Frontal cortex (tissue), 4 donors: ENCODE results near the gene LMO4. TPM values are rescaled to one million over a fixed set of nuclear protein-coding genes. Genes with fewer than 3 reads are reported as not detected.
A peak's percentile ranks its signal among the peaks of the same experiment; 100 is the strongest.

Experiments
- DNase-seq, 2 donors: peaks; one replicate each; pipeline ENCODE4 v3.0.0; 2012; ENCODE audit warnings: low spot score in 2 of 2
- FAIRE-seq: peaks from 2 replicates; lab custom pipeline; 2012; peaks lifted over from hg19 to GRCh38; lab: Jason Lieb, UNC
- total RNA-seq: library from RNA; depleted of rRNA; stranded (reverse); fragments of >200 nt; gene quantifications from one replicate; pipeline ENCODE4 v1.2.3, GENCODE V29; 2014
- donor health status: control.
- donor health status: control.
- donor health status: control.

The LMO4 gene
- total RNA-seq, 1 donor from 2014 or later = 797 TPM

DNA sequence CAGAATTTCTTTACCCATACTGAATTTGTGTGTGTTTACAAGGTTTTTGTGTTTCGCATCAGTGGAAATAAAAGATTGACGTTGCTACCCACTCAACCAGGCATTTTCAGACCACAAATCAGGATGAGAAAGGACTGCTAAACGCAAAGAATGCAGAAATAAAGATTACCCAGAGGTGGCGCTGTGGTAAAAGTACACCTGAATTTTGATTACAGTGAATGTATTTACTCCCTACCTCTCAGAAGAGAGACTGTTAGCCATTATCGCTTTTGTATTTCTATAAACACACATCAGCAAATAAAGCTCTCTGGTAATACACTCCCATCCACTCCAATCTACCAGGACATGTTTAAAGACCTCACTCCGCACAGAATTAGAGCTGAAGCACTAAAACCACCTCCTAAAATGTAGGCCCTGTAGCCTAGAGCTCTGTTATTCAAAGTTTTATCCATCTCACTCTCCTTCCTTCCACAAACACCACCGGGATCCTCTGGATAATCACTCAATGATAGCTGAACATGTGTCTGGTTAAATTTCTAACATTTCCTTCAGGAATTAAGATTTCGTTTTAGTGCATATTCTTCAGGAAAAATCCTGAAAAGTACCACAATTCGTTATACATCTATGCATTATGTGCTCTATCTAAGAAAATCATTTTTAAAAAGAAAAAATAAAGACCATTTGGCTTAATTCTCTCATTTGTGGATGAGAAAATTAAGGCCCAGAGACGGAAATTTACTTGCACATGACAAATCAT lies 2.5 kb upstream of the LMO4 start:
- DNase-seq = peak in 1 of 2 donors; percentile 29
- peak; percentile 30 for FAIRE-seq

DNA sequence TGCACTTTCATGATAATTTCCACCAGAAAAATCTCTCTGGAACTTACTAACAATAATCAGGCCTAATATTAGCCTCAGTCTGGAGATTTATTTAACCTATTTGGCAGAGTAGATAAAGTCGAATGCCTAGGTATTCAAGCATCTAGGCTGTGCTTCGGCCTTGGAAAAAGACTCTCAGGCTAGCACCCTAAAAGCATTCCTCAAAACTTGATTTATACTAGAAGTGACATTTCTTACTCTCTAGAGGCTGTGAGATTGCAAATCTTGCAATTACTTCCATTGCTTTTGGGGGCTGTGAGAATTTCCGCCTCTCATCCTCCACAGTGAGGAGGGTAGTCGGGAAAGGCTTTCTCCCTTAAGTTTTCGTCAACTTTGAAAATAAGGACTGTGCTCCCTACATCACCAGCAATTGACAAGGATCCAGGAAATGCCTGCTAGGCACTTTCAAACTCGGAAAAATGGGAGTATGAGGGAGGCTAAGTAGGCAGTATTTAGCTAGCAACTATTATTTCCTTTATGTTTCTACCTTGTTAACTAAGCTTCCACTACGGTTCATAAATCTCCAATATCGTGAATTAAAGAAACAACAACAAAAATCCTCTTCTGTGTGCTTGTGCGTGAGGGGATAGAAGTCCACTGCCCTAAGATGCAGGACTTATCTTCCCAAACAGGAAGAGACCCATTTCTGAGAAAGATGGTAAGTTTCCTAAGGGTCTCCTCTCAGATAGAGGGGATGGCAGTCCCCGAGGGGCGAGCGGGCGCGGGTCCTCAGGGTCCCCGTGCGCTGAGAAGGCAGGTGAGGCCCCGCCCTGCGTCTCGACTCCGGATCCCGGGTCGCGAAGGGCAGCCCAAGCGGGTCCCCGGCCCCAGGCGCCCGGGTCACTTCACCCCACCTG lies 1.1 kb upstream of the LMO4 start:
- FAIRE-seq = no peak
- DNase-seq = no peak

DNA sequence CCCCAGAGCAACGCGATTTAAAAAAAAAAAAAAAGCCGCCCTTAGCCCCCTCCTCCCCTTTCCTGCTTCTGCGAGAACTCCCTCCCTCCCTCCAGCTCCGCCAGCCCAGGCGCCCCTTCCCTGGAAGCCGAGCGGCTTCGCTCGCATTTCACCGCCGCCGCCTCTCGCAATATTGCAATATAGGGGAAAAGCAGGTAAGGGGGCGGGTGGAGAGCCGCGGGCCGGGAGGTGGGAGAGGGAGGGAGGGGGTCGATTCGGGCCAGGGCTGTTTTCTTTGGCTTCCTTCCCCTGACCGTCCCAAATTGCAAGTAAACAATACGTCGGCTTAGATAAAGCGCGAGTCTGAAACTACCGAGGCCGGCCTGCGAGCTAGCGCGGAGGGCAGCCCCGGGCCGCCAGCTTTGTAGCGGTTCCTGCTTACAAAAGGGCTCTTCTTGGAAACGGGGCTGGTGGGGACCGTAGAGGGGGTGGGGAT lies 408 bp downstream of the LMO4 start:
- FAIRE-seq (no peak), DNase-seq (peak; percentile 24 to 68)

DNA sequence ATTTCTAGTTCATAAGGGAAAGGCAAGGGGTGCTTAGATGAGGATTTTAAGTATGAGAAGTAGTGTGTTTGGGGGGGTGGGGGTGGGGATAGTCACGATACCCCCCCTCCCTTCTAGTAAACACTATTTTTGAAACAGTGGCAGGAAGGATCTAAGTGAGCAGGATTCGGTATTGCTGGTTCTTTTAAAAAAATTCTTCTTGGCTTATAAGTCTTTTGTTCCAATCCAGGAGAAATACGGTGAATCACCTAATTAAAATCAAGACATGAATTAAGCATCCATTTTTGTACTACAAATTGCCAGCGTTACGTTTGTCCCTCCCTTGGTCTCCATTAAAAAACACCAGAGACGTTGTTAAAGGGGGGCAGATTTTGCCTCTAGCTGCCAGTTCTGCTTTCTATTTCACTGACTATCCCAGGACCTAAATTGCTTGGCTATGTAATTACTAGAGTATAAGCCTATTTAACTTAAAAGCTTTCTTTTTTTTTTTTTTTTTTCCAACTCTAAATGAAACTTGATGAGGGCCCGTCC lies 911 bp downstream of the LMO4 start:
- FAIRE-seq = no peak
- peak in 1 of 2 donors; percentile 32 for DNase-seq

DNA sequence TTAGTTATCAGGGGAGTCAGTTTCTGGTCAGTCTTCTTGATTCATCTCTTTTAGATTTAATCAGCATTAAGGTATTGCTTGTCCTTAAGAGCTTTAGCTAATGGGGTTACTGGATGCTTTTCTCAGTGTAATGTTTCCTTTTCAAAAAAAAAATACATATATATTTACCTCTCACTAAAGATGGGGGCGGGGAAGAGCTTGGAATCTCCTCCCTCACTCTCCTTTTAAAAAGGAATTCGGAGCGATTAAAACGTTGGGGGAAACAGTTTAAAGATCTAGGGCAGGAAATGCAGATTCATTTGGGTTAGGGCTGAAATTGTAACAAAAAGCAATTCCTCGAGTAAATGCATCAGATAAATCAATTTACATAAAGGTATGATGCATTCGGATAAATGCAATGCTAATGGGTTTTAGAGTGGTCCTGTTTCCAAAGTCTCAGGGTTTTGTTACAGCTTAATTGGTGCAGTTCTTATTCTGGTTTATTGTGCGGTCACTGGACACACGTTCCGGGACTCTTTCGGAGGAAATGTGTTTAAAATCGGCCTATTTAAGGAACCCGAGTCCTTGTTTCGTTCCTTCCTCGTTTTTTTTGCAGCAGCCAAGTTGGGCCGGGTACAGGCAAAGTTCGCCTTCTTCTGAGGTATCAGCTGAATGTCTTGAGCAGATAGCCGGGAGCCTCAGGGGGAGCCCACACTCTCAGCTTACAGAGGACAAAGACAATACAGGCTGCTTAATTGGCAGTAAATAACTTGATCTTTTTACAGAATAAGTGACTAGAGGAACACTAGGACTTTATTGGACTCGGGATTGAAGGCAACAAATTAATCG lies 1.6 kb downstream of the LMO4 start:
- DNase-seq (peak; percentile 24 to 56), FAIRE-seq (no peak)

DNA sequence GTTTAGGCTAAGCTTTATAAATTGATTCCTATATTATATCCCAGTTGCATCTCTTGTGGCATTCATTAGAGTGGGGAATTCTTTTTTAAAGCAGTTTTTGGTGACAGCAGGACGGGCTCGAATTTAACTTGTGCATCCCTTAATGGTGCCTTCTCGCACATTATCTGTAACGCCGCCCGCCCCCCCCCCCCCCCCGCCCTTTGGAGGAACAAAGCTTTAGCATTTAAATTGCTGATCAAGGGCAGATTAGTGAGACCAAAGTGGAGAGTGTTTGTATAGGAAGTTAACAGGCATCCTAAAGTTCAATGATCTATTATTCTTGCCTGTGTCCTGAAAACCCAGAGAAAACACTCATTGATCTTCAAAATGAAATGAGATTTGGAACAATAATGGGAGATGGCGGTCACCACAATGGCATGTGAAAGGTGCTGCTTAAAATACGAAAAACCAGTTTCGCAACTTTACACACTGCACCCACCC lies 2.2 kb downstream of the LMO4 start:
- DNase-seq = no peak
- FAIRE-seq = no peak

DNA sequence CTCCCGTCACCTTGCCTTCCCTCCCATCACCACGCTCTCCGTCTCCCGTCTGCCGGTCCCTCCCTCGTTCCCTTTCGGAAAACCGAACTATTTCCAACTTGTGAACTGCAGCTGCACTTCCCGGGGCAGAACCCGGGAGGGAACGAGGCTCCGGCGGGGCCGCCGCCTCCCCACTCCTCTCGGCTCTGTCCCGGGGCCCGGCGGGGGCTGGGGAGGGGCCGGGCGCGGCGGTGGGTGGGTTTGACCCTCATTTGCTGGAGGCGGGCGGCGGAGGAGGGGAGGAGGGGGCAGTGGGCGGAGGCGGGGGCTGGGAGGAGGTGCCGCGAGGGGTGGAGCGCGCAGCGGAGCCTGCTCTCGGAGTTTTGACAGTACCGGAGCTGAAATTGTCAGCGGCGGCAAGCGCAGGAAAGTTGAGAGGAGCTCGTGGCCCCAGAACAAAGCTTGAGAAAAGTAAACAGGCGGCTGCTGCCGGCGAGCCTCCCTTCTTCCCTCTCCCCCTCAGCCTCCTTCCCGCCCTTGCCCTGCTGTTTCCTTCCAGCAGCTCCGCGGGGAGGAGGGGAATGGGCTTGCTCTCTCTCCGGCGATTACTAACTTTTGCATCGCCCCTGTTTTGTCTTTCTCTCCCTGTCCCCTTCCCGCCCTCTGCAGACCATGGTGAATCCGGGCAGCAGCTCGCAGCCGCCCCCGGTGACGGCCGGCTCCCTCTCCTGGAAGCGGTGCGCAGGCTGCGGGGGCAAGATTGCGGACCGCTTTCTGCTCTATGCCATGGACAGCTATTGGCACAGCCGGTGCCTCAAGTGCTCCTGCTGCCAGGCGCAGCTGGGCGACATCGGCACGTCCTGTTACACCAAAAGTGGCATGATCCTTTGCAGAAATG lies 2.9 kb downstream of the LMO4 start:
- DNase-seq = peak; percentile 66 to 71
- FAIRE-seq = no peak

DNA sequence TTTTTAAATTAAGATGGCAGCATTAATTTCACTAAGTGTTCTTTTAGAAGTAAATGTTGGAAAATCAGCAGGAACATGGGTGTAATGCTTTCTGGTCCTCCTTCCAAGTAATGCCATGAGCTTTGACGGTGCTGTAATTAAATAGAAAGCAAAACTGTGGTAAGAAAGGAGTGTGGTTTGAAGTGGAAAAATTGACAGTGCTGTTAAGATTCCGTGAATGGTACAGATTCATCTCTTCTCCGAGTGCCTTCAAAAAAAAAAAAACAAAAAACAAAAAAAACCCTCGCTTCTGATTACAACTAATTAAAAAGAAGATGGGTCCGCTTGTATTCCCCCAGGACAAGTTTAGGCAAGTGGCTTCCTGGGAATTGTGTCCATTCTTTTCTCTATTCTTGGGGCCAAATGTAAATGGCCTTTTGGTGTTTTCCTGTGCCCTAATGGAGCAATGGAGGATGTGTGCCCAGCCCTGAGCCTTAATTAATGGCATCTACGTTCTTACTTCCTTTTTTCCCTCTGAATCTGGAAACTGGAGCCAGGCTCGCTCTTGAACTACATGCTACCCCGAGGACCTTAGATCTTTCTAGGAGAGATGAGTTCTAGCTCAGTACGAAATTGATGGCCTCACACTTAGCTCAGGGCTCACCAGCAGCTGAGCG lies 5.1 kb downstream of the LMO4 start:
- DNase-seq (no peak), FAIRE-seq (no peak)

DNA sequence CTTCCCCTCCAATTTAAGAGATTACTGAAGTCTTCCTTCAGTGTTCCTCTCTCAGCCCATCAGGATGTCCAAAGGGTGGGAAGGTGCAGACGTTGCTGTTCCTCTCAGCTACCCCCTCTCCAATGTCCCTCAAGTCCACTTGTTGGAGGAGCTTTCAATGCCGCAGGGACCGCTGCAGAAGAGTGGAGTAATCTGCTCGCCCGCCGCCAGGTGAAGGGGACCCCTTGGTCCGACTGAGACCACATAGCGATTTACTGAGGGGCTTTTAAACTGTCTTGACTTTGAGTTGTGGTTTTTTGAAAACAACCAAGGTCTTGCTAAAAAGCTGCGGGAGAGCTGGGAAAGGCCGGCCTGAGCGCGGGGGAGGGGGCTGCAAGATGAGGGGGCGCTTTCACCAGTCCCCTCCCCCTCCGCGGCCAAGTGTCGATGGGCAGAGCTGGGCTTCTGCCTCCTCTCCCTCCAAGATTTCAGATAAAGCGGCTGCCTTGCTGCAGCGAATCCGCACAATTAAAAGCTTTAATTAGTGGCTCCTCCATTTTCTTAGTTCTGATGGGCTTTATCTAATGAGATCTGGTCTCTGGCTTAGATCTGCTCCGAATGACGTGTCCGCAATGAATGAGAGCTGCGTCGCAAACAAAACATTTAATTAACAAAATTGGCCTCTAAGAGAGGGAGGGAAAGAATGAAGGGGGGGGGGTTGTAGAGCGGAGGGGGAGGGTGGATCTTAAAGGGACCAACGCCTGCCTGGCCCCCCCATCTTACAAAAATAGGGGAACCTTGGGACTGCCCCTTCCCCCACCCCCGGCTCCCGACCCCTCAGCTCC lies 5.9 kb downstream of the LMO4 start:
- DNase-seq = peak; percentile 48 to 50
- no peak for FAIRE-seq

DNA sequence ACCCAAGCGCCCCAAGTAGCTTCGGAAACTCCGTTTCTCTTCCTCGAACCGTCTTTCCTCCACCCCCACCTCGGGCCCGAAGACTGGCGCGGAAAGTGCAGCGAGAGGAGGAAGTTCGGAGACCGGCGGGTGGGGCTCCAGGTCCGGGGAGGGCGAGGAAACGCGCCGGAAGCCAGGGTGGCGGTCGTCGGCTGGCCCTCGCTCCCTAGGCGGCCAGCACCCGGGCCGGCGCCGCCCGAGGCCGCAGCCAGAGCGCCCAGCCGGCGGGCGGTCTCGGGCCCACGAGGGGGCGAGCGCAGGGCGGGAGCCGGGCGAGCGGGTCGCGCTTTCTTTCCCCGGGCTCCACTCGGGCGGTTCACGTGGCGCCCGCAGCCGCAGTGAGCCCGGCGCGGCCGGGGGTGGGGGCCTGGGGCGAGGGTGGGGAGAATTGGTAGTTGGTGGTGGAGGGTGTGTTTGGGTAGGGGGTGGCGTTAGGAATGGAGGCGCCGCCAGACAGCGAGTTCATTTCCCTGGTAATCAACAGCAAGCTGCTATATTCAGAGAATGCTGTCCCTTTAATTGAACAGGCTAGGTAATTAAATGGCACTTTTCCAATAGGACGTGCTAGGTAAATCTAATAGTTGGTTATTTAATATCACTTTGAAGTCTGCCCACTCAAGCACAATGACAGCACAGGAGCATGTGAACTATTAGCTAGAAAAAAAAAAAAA lies 6.7 kb downstream of the LMO4 start:
- FAIRE-seq (no peak), DNase-seq (peak; percentile 70 to 78)

DNA sequence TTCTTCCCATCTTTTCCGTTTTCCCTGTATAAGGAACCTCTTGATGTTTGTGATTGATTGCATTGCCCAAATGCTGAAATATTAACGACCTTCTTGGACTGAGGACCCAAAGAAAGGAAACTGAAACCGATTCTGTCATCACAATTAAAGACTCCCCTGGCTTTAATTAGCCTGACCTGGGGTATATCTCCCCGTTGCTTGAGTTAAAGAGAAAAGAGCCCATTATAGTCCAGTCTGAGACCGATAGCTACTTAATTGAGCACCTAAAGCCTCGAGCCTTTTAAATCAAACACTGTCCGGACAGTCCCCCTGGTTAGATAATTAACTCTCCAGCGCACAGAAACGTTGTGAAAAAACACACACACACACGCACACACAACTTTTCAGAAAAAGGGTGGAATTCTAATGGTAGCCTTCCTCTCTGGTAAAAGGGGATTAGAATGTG lies 8.0 kb downstream of the LMO4 start:
- no peak for DNase-seq
- FAIRE-seq = no peak

DNA sequence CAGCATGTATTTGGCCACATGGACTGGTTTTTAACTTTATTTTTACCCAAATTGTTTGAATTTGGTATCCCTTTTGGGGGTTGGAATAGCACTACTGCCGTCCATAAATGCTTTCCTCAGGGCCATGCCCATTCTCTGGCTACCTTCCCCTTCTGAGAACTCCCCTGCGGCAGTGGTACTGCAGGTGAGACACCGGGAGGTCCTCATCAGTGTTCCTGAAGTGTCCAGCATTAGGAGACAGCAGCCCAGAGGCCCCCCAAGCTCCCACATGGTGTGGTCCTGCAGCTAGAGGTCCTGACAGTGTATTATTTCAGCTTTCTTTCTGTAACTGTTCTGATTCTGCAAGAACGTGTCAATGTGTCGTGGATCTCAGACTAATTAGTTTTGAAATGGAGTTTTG lies 8.9 kb downstream of the LMO4 start:
- DNase-seq = no peak
- no peak for FAIRE-seq

DNA sequence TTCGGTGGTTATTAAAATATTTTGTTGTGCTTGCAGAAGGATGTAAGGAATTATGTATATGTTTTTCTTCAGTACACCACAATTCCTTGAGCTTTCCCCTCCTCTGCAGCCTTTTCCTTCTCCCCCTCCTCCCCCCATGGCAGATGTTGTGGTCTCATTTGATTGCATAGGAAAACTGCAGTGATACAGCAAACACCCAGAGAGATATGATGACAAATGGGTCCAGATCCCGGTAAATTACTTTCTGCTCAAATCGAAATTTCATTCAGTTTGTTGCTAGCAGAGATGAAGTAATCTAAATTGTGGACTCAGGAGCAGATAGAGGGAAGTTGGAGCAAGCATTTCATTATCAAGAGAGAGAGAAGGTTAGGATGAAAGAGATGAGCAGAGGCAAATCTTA lies 9.9 kb downstream of the LMO4 start:
- no peak for DNase-seq
- FAIRE-seq = no peak

DNA sequence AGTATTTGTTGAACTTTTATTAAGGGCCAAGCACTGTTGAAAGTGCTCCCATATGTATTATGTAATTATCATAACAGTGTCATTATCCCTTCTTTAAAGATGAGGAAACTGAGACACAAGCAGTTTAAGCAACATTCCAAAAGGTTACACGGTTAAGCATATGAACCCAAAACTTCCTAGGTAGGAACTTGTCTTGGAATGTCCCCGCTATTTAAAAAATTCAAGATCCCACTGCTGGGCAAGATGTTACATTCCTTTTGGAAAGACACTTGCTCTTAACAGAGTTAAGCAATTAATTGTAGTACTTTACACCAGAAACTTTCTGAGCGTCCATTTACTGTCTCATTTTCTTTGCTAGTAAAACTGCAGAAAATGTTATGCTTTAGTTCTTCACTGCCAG lies 15.6 kb downstream of the LMO4 start:
- no peak for FAIRE-seq
- no peak for DNase-seq

DNA sequence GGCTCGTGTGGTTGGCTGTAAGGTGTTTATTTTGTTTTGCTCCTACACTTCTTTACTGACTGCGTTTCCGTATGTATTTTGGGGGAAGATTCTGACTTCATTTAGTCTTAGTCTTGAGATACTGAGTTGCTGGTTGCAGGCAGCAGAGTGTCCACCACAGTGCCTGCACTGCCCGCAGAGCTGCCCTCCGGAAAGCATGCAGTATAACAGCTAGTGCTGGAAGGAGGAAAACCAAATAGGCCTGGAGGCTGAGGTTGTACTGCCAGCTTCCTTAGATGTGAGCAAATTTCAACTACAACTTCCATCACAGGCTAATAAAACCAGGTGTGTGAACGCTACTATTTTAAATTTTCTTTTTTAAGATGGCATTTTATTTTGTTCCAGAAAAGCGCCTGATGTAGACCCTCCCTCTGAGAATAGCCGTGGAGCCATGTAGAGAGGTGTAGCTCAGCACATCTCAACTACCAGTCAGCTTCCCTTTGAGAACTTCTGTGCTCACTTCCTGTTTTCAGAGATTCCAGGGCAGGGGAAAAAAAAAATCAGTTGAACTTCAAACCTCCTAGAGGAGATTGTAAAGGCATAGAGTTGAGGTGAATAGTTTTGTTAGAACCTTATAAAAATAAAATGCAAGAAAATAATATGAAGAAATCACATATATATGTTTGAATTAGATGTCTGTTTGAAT lies 17.6 kb downstream of the LMO4 start:
- DNase-seq = no peak
- no peak for FAIRE-seq

DNA sequence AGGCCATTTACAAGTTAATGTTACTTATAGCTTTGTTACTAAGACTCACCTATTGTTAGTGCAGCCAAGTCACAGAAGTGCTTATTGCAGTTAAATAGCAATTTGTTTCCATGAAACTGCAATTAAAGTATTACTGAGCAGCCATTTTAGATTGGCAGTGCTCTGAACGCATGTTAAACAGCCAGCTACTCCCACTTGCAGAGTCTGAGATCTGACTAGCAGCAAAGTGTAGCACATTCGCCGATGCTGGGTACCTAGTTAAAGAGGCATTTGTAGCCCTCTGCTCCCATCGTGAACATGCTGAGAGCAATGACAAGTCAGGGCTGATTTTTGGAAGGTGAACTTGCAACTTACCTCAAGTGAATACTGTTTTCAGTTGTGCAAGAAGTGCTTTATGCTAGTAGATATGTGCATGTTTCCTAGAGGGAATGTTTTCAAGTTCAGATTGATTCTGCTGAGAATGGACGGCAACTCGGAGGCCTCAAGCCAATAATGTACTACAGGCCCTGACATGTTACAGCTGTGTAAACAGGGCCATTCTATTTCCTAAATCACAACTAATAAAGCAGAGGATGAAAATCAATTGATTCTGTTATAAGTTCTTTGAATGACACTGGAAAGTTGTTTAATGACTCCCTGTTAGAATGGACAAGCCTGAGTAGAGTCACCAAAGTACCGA lies 19.8 kb downstream of the LMO4 start:
- FAIRE-seq (no peak), DNase-seq (no peak)
